GM12864 (cell line): ENCODE measurements around the gene SCNN1G.

Source experiments
- DNase-seq: peaks from one replicate; pipeline ENCODE4 v3.0.0-alpha.2; 2011; ENCODE audit warnings: low read depth
- H3K4me3 ChIP-seq: 2 replicates; pipeline ENCODE4 v1.5.1; 2011; ENCODE audit warnings: mild to moderate bottlenecking, low read depth, low read length, control low read depth
- TF ChIP-seq, protein P1 (sequence below): IDR thresholded peaks from 2 replicates; pipeline ENCODE4 v1.5.1; 2011; ENCODE audit warnings: low read depth, mild to moderate bottlenecking, moderate library complexity, low read length, control low read depth, inconsistent platforms; ENCODE audit errors: missing control alignments

Gene SCNN1G

DNA sequence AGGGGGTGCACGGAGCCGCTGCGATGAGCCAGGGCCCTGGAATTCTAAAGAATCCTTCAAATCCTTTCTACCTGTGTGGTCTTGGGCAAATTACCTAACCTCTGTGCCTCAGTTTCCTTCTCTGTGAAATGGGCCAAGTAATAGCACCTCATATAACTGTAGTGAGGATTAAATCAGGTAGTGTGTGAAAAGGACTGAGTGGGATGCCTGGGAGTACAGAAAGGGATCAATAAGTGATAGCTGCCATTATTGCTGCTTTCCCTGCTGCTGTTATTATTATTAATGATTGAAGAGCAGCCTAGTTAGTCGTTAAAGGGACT, 958 bp downstream of the SCNN1G start:
- H3K4me3 ChIP-seq = no peak overlapping the region
- DNase-seq = no peak
- TF ChIP-seq, protein P1, sequence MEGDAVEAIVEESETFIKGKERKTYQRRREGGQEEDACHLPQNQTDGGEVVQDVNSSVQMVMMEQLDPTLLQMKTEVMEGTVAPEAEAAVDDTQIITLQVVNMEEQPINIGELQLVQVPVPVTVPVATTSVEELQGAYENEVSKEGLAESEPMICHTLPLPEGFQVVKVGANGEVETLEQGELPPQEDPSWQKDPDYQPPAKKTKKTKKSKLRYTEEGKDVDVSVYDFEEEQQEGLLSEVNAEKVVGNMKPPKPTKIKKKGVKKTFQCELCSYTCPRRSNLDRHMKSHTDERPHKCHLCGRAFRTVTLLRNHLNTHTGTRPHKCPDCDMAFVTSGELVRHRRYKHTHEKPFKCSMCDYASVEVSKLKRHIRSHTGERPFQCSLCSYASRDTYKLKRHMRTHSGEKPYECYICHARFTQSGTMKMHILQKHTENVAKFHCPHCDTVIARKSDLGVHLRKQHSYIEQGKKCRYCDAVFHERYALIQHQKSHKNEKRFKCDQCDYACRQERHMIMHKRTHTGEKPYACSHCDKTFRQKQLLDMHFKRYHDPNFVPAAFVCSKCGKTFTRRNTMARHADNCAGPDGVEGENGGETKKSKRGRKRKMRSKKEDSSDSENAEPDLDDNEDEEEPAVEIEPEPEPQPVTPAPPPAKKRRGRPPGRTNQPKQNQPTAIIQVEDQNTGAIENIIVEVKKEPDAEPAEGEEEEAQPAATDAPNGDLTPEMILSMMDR = no peak

DNA sequence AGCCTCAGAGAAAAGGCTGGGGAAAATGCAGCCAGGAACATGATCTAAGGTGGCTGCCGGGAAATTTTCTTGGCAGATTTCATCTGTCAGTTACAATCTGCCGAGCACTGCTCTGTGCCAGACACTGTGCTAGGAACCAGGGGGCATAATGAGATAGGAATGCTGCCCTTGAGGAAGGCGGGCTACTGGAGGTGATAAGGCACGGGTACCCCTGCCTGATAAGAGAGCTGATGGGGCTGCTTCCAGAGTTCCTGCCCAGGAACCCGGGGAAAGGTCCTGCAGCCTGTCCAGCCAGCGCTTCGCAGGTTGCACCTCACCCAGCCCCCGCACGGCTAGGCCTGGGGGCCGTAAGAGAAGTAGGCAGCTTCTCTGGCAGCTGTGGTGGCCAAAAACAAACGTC, 3.1 kb downstream of the SCNN1G start:
- no peak overlapping the region for H3K4me3 ChIP-seq
- TF ChIP-seq, protein P1 = no peak
- no peak for DNase-seq

GRCh38 chr16:23186171-23186570, 3.6 kb downstream of the SCNN1G start:
- TF ChIP-seq, protein P1 = no peak
- H3K4me3 ChIP-seq = no peak overlapping the region
- no peak for DNase-seq

- no peak overlapping the region for H3K4me3 ChIP-seq
- TF ChIP-seq, protein P1 = no peak
- DNase-seq = no peak
Observed at GRCh38 chr16:23187341-23187740, 4.8 kb downstream of the SCNN1G start.

DNA sequence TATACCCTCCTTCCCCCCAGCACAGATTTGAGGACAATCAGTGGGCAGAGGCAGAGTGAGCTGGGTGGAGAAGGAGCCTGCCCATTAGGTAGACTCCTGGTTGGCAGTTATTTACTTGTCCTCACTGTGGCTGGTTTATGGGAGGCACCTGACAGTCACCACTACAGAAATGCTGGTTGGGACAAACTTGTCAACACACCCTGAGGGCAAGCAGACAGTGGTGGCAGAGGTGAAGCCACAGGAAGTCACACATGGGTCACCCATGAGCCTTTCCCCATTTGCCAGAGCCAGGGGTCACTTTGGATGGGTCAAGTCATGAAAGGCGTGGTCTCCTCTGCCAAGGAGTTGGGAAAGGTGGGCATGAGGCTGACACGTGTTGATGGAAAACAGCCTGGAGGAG, 6.4 kb downstream of the SCNN1G start:
- TF ChIP-seq, protein P1 = no peak
- H3K4me3 ChIP-seq = no peak overlapping the region
- no peak for DNase-seq

- H3K4me3 ChIP-seq = no peak overlapping the region
- TF ChIP-seq, protein P1 = no peak
Observed at GRCh38 chr16:23194497-23195221, 12.1 kb downstream of the SCNN1G start.

DNA sequence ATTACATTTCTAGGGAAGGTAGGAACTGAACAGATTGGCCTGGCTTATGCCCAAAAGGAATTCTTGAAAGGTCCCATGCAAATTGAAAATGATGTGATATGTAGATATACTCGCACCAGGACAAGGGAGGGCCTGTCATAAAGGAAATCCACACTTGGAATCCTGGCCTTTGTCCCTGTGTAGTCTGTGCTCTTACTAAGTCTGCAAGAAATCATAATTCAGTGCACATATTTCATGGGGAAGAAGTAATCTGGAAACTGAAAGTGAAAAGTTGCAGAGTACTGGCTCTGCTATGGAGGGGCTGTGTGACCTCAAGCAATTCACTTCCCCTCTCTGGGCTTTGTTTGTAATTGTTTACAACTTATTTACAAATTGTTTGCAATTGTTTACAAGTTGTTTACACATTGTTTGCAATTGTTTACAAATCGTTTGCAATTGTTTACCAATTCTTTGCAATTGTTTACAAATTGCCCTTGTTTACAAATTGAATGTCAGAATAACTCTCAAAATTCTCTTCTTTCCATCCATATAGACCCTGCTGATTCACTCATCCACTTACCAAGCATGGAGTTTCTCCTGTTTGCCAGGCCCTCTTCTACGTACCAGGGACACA, 12.9 kb downstream of the SCNN1G start:
- H3K4me3 ChIP-seq = no peak overlapping the region
- TF ChIP-seq, protein P1 = no peak
- no peak for DNase-seq

More at GRCh38 chr16:23194497-23195221, 12.1 kb downstream of the SCNN1G start:
- DNase-seq = no peak
